Right lobe of liver (tissue), 4 donors: Measurements from ENCODE around the gene EGFLAM.

Experiments
- POLR2A ChIP-seq: fragments of 450-650 bp; IDR thresholded peaks from one replicate; pipeline ENCODE4 v1.6.1; 2017; ENCODE audit warnings: antibody characterized with exemption, mild to moderate bottlenecking
- TF ChIP-seq, protein P1 (sequence below), 4 donors: fragments of 200-600 bp in 3 of 4; fragments of 450-650 bp in 1 of 4; IDR thresholded peaks; one replicate each; pipeline versions ENCODE4 v1.5.1 to v1.8.0; 2016 to 2022; ENCODE audit warnings: antibody characterized with exemption in 4 of 4, mild to moderate bottlenecking in 2 of 4
- donor health status: DM: no; HTN: no; CAD: no.
- donor health status: DM: no; HTN: no; CAD: no.
- donor health status: DM: no; HTN: yes; CAD: no.

DNA sequence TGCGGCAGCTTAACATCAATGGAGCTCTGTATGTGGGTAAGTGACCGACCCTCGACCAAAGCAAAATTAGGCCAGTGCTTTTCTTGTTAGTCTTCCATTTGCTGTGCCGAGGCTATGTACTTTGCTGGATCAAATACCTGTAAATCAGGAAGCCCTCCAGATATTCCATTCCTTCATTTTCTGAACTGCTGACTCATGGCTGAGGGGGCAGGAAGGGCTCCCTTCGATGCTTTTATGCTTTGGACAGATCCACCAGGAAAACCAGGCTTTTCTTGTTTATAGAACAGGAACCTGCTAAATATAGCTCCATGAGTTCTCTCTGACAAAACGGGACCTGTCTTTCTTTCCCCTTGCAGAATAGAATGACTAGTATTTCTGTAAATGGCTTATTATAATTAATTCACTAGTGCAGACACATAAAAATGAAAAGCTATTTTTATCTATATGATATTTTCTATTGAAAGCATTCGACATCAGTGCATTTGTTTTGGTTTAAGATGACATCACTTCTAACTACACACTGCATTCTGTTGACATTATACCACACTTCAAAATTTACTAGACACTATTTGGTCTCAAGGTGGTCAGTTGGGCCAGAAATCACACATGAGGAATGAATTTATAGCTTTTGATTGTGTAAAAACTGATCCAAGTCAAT, 204.7 kb downstream of the EGFLAM start:
- TF ChIP-seq, protein P1, sequence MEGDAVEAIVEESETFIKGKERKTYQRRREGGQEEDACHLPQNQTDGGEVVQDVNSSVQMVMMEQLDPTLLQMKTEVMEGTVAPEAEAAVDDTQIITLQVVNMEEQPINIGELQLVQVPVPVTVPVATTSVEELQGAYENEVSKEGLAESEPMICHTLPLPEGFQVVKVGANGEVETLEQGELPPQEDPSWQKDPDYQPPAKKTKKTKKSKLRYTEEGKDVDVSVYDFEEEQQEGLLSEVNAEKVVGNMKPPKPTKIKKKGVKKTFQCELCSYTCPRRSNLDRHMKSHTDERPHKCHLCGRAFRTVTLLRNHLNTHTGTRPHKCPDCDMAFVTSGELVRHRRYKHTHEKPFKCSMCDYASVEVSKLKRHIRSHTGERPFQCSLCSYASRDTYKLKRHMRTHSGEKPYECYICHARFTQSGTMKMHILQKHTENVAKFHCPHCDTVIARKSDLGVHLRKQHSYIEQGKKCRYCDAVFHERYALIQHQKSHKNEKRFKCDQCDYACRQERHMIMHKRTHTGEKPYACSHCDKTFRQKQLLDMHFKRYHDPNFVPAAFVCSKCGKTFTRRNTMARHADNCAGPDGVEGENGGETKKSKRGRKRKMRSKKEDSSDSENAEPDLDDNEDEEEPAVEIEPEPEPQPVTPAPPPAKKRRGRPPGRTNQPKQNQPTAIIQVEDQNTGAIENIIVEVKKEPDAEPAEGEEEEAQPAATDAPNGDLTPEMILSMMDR (IDR thresholded peaks at IDR 0.05), result no peak
- TF ChIP-seq POLR2A, result no peak
